Raji (cell line): ENCODE results near the gene PRDM1.
A peak's percentile ranks its signal among the peaks of the same experiment; 100 is the strongest.

Source experiments
- POLR2A ChIP-seq: IDR thresholded peaks from 2 replicates; pipeline ENCODE4 v1.6.1; 2011; ENCODE audit warnings: low read depth, low read length, control low read depth; ENCODE audit not compliant: insufficient read depth

Gene PRDM1

GRCh38 chr6:106085984-106086813, at the start of gene PRDM1:
Gene PRDM1, plus strand, starts transcription at chr6:106086336. Its CDS starts 218 bp downstream, at chr6:106086554.
- peak; percentile 81 for TF ChIP-seq POLR2A

GRCh38 chr6:106037060-106037459, 49.1 kb upstream of the PRDM1 start:
- TF ChIP-seq POLR2A: no peak

DNA sequence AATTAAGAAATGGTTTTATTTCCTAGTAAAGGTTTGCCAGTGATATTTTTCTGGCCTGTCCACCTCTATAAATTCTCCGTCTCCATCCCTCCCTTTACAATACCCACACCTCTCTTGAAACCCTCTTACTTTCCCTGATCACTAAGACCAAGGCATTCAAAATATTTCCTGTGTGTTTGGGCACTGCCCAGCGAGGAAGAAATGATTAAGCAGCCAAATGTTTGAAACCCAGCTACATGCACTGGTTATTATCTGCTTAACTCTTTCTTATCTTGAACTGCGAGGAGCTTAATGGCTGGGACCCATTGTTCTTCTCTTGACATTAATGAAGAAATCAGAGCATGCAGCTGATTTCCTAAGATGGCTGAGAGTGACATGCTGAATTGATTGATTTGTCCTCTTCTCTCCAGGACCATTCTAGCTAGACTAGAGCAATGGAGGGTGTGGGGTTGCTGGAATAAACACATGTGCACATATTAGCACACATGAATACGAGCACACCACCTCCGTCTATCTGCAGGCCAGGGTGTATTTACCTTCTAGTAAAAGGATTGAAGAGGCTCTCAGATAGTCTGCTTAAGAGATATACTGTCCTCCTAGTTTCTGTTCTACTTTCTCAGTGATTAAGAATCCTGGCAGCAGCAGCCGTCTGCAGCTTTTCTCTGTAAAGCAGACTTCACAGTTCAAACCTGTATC, 46.1 kb upstream of the PRDM1 start:
- no peak for TF ChIP-seq POLR2A

DNA sequence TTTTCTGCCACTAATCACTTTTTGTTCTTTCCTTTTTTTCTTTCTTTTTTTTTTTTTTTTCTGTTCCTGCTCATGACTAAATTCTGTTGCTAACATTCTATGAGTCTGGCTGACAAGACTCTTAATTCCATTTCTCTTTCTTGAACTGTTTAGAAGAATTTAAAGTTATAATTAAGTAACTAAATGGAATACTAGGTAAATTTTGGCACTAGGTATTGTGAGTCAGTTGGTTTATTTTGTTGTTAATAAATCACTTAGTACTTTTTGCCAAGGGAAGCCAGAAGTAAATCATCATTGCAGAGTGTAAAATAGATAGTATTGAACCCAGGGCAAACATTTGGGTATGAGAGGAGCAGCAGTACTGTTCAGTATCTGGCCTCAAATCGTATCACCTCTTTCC, 42.0 kb upstream of the PRDM1 start:
- no peak for TF ChIP-seq POLR2A

- no peak for TF ChIP-seq POLR2A
Observed at GRCh38 chr6:106045077-106045476, 41.1 kb upstream of the PRDM1 start.

DNA sequence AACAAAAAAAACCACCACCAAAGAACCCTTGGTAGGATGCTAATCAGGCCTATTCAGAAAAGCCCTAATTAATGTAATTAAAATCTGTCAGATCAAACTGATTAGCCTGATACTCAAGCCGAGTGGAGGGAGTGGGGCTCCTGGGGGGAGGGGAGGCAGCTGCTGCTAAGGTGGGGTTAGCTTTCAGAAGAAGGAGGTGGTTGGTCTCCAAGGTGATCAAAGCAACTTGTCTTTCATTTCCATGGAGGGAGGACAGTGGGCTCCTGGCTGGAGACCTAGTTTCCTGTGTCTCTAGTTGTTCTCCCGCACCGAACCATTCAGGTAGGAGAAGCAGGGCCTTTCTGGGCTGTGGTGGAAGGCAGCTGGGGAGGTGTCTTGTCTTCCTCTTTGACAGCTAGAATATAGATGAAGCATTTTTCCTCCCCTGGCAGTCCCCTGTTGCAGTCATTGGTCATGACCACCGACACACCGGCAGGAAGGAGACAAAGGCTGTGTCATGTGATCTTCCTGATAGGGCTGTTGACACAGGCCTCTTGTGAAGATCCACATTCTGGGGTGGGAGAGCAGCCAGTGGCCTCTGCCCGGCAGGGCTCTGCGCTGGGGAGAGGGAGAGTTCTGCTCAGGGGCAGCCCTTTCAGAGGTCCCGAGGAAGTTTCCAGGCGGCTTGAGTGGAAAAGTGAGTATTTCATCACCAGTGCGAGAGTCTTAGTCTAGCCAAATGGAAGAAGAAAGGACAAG, 39.9 kb upstream of the PRDM1 start:
- no peak for TF ChIP-seq POLR2A

DNA sequence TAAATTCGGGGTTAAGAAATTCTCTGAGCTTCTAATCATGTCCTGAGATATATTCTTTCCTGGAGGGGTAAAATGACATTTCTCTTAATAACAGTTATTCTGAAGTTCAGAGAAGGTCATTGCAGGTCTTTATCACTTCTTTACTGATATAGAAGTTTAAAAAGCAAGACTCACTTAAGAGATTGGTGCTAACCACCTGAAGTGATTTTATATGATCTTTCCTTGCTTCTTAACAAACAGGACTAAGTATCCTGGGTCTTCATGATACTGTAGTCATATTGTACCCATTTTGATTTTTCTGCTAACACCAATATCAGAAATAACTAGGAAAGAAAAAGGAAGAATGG, 39.3 kb upstream of the PRDM1 start:
- TF ChIP-seq POLR2A: no peak

- no peak for TF ChIP-seq POLR2A
Observed at GRCh38 chr6:106048336-106048735, 37.8 kb upstream of the PRDM1 start.

DNA sequence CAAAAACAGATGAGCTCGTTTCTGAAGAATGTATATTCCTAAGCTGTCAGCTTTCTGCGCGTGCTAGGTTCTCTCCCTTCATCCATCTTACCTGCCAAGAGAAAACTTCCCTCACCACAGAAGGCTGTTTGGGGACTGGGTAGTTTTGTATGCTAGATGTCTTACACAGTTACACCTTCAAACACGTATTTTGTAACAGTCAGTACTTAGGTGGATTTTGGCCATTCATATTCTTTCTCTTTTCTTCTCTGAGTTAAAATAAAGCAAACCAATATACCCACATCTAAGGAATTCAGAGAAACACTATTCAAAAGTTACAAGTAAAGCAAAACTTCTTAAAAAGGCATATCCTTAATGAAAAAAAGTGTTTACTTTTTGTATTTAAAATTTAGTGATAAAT, 35.6 kb upstream of the PRDM1 start:
- no peak for TF ChIP-seq POLR2A

- no peak for TF ChIP-seq POLR2A
Observed at GRCh38 chr6:106051226-106051625, 34.9 kb upstream of the PRDM1 start.

DNA sequence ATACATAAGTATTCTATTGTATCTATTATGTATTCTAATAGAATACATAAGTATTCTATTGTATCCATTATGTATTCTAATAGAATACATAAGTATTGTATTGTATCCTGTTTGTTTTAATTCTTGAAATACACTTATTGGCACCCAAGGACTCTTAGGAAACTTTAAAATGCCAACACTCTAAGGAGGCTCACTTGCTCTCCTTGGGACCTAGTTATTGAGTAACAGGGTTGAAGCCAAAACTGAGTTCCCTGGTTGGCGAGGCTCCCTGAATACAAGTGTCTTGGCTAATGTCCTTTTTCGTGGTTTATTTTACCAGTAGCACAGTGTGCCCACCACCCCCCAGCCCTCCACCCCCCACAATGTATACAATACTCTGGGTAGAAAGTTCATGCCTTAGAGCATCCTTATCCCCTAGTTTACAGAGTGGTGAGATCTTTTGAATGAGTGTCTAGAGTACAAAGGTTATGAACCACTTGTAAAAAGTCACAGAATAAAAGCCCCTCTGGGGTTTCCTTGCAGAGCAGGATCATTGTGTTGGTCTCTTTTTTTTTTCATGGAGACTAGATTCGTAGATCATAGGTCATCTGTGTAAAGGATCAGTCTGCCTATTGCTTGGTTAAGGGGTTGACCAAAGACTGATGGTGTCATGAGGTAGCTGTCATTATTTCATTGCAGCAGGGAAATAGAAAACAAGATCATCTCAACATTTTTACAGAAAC, 32.5 kb upstream of the PRDM1 start:
- TF ChIP-seq POLR2A: no peak

- TF ChIP-seq POLR2A: no peak
Observed at GRCh38 chr6:106055489-106055888, 30.6 kb upstream of the PRDM1 start.

- TF ChIP-seq POLR2A: no peak
Observed at GRCh38 chr6:106056060-106056745, 29.9 kb upstream of the PRDM1 start.

GRCh38 chr6:106056746-106057390, 29.3 kb upstream of the PRDM1 start:
- TF ChIP-seq POLR2A: no peak

- TF ChIP-seq POLR2A: no peak
Observed at GRCh38 chr6:106059331-106059730, 26.8 kb upstream of the PRDM1 start.

DNA sequence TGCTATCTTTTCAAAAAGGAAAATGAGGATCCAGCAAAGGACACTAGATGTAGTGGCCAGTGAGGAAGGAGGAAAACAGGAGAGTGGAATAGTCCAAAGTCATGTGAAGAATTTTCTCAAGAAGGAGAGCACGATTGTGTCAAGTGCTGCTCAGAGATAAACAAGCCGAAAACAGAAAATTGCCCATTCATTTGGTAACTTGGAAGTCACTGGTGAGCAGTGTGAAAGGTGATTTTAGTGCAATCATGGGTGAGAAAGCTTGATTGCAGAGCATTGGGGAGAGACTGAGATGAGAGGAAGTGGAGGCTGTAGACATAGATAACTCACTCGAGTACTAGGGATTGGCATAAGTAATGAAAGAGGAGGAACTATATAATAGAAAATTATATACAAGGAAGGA, 26.0 kb upstream of the PRDM1 start:
- TF ChIP-seq POLR2A: no peak
